Ishikawa (cell line): ENCODE results near the gene NAPB.

ENCODE experiments used
- CEBPB ChIP-seq: IDR thresholded peaks from 2 replicates; pipeline ENCODE4 v1.6.1; 2012
- CREB1 ChIP-seq: IDR thresholded peaks from 2 replicates; pipeline ENCODE4 v1.6.1; 2012; ENCODE audit warnings: low read depth
- EGR1 ChIP-seq: IDR thresholded peaks from 2 replicates; pipeline ENCODE4 v1.6.1; 2012
- EP300 ChIP-seq: IDR thresholded peaks from 2 replicates; pipeline ENCODE4 v1.6.1; 2012; ENCODE audit warnings: borderline replicate concordance
- FOXM1 ChIP-seq: IDR thresholded peaks from 2 replicates; pipeline ENCODE4 v1.6.1; 2012; ENCODE audit warnings: low read depth, borderline replicate concordance
- MAX ChIP-seq: IDR thresholded peaks from 2 replicates; pipeline ENCODE4 v1.6.1; 2012
- NFIC ChIP-seq: IDR thresholded peaks from 2 replicates; pipeline ENCODE4 v1.6.1; 2012
- RAD21 ChIP-seq: IDR thresholded peaks from 2 replicates; pipeline ENCODE4 v1.6.1; 2012; ENCODE audit warnings: low read depth
- REST ChIP-seq: IDR thresholded peaks from 2 replicates; pipeline ENCODE4 v1.6.1; 2012; ENCODE audit warnings: low read depth, mild to moderate bottlenecking
- TAF1 ChIP-seq: IDR thresholded peaks from 2 replicates; pipeline ENCODE4 v1.6.1; 2012; ENCODE audit warnings: low read depth, mild to moderate bottlenecking
- TCF12 ChIP-seq: IDR thresholded peaks from 2 replicates; pipeline ENCODE4 v1.6.1; 2012; ENCODE audit warnings: low read depth
- TEAD4 ChIP-seq: IDR thresholded peaks from 2 replicates; pipeline ENCODE4 v1.6.1; 2012
- USF1 ChIP-seq: IDR thresholded peaks from 2 replicates; pipeline ENCODE4 v1.6.1; 2012
- YY1 ChIP-seq: IDR thresholded peaks from 2 replicates; pipeline ENCODE4 v1.6.1; 2012; ENCODE audit warnings: low read depth
- ZBTB7A ChIP-seq: IDR thresholded peaks from 2 replicates; pipeline ENCODE4 v1.6.1; 2012; ENCODE audit warnings: low read depth

NAPB gene

GRCh38 chr20:23448167-23448566 lies 26.9 kb upstream of the NAPB start:
- TF ChIP-seq EP300 (no peak), ZBTB7A (no peak), CEBPB (no peak), MAX (no peak), CREB1 (no peak), FOXM1 (no peak), RAD21 (no peak), EGR1 (no peak), TAF1 (no peak), REST (no peak), USF1 (no peak), TCF12 (no peak), NFIC (no peak), TEAD4 (no peak)

GRCh38 chr20:23446505-23446904 lies 25.2 kb upstream of the NAPB start:
- TF ChIP-seq USF1 (no peak), REST (no peak), YY1 (peak; percentile 78), RAD21 (peak; percentile 74)

- TF ChIP-seq TEAD4: no peak
- TF ChIP-seq FOXM1: no peak
- TF ChIP-seq USF1: no peak
- no peak for TF ChIP-seq CEBPB
- no peak for TF ChIP-seq TCF12
- TF ChIP-seq ZBTB7A: no peak
Observed at GRCh38 chr20:23445596-23446217, 24.4 kb upstream of the NAPB start.

- TF ChIP-seq EGR1 (no peak), EP300 (no peak), RAD21 (no peak), REST (no peak), ZBTB7A (no peak), MAX (no peak), FOXM1 (no peak), TCF12 (no peak), TEAD4 (no peak), NFIC (no peak), CREB1 (no peak), USF1 (no peak), CEBPB (no peak), TAF1 (no peak), YY1 (no peak)
Observed at GRCh38 chr20:23444859-23445258, 23.6 kb upstream of the NAPB start.
